Measurements from ENCODE around the gene KCNB1.

The KCNB1 gene

GRCh38 chr20:49351775-49352174, 130.7 kb downstream of the KCNB1 start:
- DNase-seq (ENCODE audit: low spot score), result no peak

- no peak for DNase-seq (ENCODE audit: low spot score)
Measured at GRCh38 chr20:49349694-49350252, 132.7 kb downstream of the KCNB1 start.

GRCh38 chr20:49349078-49349477, 133.4 kb downstream of the KCNB1 start:
- no peak for DNase-seq (ENCODE audit: low spot score)

- DNase-seq (ENCODE audit: low spot score), result no peak
Measured at GRCh38 chr20:49348563-49348962, 133.9 kb downstream of the KCNB1 start.

- no peak for DNase-seq (ENCODE audit: low spot score)
Measured at GRCh38 chr20:49347156-49347555, 135.3 kb downstream of the KCNB1 start.

- no peak for DNase-seq (ENCODE audit: low spot score)
Measured at GRCh38 chr20:49346682-49347081, 135.8 kb downstream of the KCNB1 start.

GRCh38 chr20:49345524-49345923, 136.9 kb downstream of the KCNB1 start:
- DNase-seq (ENCODE audit: low spot score), result no peak

GRCh38 chr20:49344975-49345374, 137.5 kb downstream of the KCNB1 start:
- DNase-seq (ENCODE audit: low spot score), result no peak

- no peak for DNase-seq (ENCODE audit: low spot score)
Measured at GRCh38 chr20:49344140-49344539, 138.3 kb downstream of the KCNB1 start.

GRCh38 chr20:49343246-49343645, 139.2 kb downstream of the KCNB1 start:
- DNase-seq (ENCODE audit: low spot score), result no peak

GRCh38 chr20:49340161-49340966, 142.1 kb downstream of the KCNB1 start:
- DNase-seq (ENCODE audit: low spot score), result no peak

GRCh38 chr20:49339123-49339522, 143.3 kb downstream of the KCNB1 start:
- DNase-seq (ENCODE audit: low spot score), result no peak

GRCh38 chr20:49338061-49338460, 144.4 kb downstream of the KCNB1 start:
- DNase-seq (ENCODE audit: low spot score), result no peak

GRCh38 chr20:49337357-49337756, 145.1 kb downstream of the KCNB1 start:
- no peak for DNase-seq (ENCODE audit: low spot score)

GRCh38 chr20:49336786-49337185, 145.7 kb downstream of the KCNB1 start:
- DNase-seq (ENCODE audit: low spot score), result no peak

GRCh38 chr20:49335476-49335875, 147.0 kb downstream of the KCNB1 start:
- DNase-seq (ENCODE audit: low spot score), result no peak

GRCh38 chr20:49330701-49331615, 151.5 kb downstream of the KCNB1 start:
- no peak for DNase-seq (ENCODE audit: low spot score)

GRCh38 chr20:49328790-49329189, 153.7 kb downstream of the KCNB1 start:
- no peak for DNase-seq (ENCODE audit: low spot score)

GRCh38 chr20:49326026-49326425, 156.4 kb downstream of the KCNB1 start:
- no peak for DNase-seq (ENCODE audit: low spot score)

- no peak for DNase-seq (ENCODE audit: low spot score)
Measured at GRCh38 chr20:49324306-49324705, 158.2 kb downstream of the KCNB1 start.

- DNase-seq (ENCODE audit: low spot score), result no peak
Measured at GRCh38 chr20:49323622-49324238, 158.7 kb downstream of the KCNB1 start.

- DNase-seq (ENCODE audit: low spot score), result peak; percentile 53
Measured at GRCh38 chr20:49320460-49320859, 162.0 kb downstream of the KCNB1 start.
